Fibroblast of skin of left quadriceps (primary cell): ENCODE measurements around the gene NUDT6.

Source experiments
- DNase-seq, 2 experiments: peaks; one replicate each; pipeline ENCODE4 v3.0.0-alpha.2; 2013; ENCODE audit warnings: low read depth in 2 of 2

NUDT6 gene

GRCh38 chr4:122914292-122914904, 8.0 kb downstream of the NUDT6 start:
- no peak for DNase-seq

GRCh38 chr4:122912810-122913575, 9.4 kb downstream of the NUDT6 start:
- no peak for DNase-seq

GRCh38 chr4:122911588-122911987, 10.8 kb downstream of the NUDT6 start:
- no peak for DNase-seq

DNA sequence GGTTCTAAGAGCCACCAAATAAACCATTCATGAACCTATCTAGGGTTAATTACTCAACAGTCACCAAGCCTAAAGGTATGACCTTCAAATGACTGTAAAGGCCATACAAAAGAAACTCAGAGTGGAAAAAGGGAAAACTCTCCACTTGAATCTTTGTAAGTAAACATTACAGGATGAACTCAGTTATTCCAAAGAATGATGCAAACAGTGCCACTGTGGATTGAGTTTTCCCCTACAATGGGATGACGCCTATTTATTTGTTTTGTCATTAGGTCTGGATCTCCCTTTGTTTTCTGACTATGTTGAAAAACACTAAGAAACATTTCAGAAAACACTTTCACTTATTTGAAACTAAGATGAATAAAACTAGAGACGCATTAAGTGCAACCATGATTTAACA, 12.7 kb downstream of the NUDT6 start:
- DNase-seq = no peak

GRCh38 chr4:122908223-122908622, 14.2 kb downstream of the NUDT6 start:
- DNase-seq = no peak

- DNase-seq = no peak
Observed at GRCh38 chr4:122906859-122907305, 15.5 kb downstream of the NUDT6 start.

- DNase-seq = no peak
Observed at GRCh38 chr4:122903766-122904288, 18.6 kb downstream of the NUDT6 start.

GRCh38 chr4:122901247-122902010, 21.0 kb downstream of the NUDT6 start:
- DNase-seq = no peak

DNA sequence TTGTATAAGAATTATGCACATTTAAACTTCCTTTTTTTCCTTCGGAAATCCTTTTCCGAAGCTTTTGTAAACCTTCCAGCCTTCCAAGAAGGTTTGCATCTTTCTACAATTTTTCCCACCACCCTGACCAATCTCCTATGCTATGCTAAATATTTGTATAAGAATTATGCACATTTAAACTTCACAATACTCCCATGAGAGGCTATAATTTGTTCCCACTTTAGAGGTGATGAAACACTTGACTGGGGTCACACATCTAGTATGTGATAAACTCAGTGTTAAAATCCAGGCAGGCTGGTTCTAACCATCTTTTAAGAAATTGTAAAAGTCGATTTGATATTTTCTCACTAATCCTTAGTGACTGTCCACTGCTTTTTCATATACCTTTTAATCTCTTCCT, 22.1 kb downstream of the NUDT6 start:
- peak; percentile 50 to 53 for DNase-seq

- no peak for DNase-seq
Observed at GRCh38 chr4:122899682-122900081, 22.7 kb downstream of the NUDT6 start.

DNA sequence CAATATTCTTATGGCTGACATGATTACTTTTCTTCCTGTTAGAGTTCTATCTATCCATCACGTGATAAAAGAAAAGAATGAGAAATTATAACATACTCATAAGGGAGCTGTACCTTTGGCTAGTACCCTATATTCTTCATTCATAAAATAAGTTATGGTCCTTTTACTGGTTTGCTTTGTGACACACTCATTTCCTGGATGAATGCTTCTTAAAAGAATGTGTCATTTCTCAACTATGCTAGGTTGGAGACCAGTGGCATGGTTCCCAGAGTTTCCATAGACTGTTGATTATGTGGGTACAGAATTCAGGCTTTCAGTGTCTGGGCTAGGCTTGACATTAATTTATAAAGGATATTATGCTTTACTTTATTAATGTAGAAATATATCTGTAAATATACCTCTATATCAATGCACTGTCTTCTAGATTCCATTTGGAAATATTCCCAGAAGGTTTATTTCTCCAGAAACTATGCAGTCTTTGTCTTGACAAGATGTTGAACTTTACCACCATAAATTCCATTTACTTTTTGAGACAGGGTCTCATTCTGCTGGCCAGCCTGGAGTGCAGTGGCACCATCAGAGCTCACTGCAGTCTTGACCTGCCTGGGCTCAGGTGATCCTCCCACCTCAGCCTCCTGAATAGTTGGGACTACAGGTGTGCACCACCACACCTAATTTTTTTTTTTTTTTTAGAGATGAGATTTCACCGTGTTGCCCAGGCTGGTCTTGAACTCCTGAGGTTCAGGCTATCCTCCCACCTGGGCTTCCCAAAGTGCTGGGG, 23.8 kb downstream of the NUDT6 start:
- peak; percentile 85 to 88 for DNase-seq

GRCh38 chr4:122896270-122896669, 26.1 kb downstream of the NUDT6 start:
- no peak for DNase-seq

- DNase-seq = no peak
Observed at GRCh38 chr4:122895336-122895995, 26.9 kb downstream of the NUDT6 start.

DNA sequence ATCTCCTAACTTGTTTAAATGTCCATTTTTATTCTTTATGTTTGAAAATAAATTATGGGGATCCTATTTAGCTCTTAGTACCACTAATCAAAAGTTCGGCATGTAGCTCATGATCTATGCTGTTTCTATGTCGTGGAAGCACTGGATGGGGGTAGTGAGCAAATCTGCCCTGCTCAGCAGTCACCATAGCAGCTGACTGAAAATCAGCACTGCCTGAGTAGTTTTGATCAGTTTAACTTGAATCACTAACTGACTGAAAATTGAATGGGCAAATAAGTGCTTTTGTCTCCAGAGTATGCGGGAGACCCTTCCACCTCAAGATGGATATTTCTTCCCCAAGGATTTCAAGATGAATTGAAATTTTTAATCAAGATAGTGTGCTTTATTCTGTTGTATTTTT, 27.6 kb downstream of the NUDT6 start:
- DNase-seq = no peak

DNA sequence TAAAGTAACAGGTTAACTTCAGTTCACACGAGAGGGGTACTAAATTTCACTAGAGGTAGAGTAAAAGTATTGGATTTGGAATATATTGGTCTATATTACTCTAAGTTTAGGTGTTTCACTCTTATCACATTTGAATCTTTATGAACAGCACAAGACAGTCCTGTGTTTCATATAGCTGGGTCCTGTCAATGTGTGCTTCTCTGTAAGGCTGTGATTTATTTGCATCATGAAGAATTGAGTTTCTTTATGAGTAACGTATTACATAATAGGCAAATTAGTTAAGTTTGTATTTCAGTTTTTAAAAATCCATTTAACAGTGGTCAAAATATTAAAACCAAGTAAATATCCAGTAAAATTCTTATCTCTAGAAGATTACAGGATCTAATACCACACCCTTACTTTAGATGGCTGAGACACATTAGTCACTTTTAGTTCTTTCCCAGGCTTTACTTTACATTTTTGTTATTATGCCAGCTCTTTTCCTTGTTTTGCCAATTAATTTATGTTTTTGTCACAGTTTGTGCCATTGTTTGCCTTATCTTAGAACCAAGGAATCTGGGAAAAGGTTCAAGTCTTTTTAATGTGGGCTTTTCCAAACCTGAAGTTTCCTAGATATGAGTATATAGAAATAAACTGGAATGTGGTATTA, 32.1 kb downstream of the NUDT6 start:
- DNase-seq = no peak

- no peak for DNase-seq
Observed at GRCh38 chr4:122889726-122890125, 32.7 kb downstream of the NUDT6 start.

- no peak for DNase-seq
Observed at GRCh38 chr4:122884499-122884898, 37.9 kb downstream of the NUDT6 start.

GRCh38 chr4:122882857-122883735, 39.3 kb downstream of the NUDT6 start:
- no peak for DNase-seq

- DNase-seq = no peak
Observed at GRCh38 chr4:122879001-122879400, 43.4 kb downstream of the NUDT6 start.

DNA sequence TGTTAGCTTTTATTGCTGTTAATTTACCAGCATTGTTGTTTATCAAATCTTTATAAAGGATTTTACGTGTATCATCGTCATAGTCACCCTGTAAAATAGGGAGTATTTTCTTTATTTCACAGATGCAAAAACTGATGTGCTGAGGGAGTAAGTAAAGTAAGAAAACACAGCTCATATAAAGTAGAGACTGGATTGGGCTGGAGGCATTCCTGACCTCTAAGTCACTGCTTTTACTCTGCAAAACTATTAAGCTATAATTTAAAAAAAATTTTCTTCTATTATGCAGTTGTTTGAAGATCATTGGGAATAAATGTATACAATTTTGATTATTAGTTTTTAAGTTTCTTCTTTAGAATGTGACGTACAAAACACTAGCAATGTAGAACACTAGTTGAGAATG, 45.9 kb downstream of the NUDT6 start:
- no peak for DNase-seq
